NCI-H446 treated with DMSO at 0.1 percent for 48 hours (cell line): ENCODE measurements around the gene HSF4.

Experiments
- DNase-seq: peaks from one replicate; lab custom pipeline; 2025; lab: John Stamatoyannopoulos, UW

HSF4 gene

GRCh38 chr16:67201411-67202345 lies 37.1 kb downstream of the HSF4 start:
- no peak for DNase-seq

DNA sequence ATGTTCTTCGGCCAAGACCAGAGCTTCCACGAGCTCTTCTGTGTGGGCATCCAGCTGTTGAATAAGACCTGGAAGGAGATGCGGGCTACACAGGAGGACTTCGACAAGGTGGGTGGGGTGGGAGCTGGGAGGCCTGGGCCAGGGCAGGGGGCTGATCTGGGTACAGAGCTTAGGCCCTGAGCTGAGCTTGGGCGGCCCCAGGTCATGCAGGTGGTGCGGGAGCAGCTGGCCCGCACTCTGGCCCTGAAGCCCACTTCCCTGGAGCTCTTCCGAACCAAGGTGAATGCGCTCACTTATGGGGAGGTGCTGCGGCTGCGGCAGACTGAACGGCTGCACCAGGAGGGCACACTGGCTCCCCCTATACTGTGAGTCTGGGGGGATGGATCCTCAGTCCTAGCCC lies 37.9 kb downstream of the HSF4 start:
- no peak for DNase-seq

- DNase-seq = no peak
Observed at GRCh38 chr16:67202956-67203493, 38.5 kb downstream of the HSF4 start.

DNA sequence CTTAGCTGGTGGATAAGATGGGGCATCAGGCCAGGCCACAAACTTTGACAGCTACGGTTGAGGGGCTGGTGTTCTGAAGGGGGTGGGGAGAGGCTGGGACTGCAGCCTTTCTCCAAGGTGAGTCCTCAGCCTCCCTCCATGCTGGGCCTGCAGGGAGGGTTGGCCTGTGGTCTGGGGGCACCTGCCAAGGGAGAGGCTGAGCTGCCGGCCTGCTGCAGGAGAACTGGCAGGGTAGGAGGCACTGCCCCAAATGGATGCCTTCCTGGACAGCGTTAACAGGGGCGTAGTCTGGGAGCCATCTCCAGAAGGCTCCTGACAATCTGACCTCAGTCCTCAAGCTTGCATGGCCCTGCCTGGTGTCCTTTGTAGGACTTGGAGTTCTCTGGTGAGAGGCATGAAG lies 39.5 kb downstream of the HSF4 start:
- no peak for DNase-seq

DNA sequence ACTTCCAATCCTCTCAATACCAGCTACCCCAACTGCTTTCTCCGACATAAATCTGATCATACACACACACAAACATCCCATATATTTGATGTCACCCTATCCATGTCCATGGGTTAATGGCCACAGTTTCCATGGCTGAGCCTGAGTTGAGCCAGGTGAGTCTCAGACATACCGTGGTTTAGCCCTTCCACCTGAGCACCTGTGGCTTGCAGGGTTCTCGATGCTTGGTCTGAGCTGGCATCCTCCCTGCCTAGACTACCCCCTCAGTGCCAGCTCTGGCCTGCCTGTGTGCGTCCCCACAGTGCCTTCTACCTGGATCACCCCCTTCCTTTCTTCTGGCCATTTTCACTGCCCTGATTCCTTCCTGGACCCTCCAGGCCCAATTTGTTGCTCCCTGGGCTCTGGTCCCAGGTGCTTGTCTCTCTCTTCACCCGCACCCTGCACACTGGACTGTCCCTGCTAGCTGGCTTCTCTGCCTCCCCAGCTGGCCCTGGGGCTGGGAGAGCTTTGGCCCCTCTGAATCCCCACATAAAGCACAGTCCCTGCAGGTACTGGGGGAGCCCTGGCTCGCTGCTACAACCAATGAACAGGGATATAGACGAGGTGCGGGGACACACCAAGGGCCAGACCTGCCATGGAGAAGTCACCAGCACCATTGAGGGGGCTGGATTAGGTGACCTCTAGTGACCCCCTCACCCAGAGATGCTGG lies 41.7 kb downstream of the HSF4 start:
- no peak for DNase-seq

DNA sequence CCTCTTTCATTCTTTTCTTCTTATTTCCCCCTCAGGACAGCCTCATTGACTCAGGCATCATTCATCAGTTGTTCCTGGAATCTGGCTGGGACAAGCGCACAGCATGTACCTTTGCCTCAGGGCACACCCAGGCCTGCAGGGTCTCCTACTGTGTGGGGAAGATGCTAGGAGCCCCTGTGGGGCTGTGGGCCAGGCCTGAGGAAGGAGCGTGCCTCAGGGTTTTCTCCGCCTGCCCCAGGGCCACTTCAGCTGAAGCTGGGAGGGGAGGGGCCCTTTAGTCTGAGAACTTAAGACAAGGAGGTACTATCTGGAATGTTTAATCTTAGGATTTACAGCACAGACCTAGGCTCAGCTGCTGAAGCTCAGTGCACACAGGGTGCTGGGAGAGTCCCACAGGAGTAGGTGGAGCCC lies 42.3 kb downstream of the HSF4 start:
- no peak for DNase-seq

DNA sequence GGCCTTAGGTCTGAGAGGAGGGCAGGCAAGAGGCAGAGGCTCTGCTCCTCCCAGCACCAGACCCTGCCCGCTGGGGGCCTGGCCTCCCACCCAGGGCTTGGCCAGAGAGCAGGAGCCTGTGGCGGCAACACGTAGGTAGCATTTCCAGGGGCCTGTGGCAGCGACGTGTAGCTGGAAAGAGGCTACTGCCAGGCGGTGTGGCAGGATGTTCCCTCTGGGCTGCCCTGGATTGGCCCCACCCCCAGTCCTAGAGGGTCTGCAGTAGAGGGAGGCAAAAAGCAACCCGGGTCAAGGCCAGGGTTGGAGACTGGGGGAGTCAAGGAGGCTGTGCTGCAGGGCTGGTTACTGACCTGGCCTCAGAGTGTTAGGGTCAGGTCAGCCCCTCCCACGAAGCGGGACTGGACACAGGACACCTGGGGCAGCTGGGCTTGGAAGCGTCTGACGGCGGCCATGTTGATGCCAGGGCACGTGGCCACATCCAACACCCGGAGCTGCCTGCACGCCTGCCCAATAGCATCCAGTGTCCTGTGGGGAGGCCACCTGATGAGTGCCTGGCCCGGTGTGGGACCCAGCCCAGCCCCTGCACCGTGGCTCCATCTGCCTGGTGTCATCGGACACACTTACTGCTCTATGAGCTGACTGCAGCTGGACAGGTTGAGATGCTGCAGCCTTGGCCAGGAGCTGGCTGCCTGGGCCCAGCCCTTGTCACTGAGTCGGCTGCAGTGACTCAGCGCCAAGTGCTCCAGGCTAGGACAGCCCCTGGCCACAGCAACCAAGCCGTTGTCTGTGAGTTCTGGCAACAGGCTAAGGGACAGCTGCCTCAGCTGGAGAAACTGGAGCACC lies 42.9 kb downstream of the HSF4 start:
- no peak for DNase-seq

DNA sequence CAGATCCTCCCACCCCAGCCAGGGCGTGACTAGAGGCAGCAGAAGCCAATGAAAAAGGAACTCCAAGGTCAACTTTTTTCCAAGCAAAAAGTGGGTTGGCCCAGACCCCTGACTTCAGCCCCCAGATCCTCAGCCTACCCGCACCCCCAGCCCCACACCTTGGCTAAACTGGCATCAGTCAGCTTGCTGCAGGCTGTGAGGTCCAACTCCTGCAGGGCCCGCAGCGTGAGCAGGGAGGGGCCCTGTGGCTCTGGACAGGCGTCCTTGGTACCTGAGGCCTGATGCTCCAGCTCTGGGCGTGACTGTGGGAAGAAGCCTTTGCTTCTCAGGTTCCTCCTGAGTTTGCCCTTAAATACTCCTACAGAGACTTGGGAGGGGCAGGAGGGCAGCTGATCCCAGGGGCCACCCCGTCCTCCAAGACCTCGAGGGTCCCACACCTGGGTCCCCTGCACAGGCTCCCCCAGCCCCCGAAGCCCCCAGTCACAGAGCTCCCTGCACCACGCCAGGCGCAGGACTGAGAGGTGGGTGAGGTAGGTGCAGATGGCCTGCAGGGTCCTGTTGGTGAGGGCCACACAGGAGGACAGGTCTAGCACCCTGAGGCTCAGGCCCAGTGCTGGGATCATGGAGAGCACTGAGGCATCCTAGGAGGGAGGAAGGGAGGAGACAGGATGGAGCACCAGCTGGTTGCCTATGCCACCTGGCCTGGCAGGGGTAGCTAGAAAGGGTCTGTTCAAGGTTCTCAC lies 43.8 kb downstream of the HSF4 start:
- no peak for DNase-seq

DNA sequence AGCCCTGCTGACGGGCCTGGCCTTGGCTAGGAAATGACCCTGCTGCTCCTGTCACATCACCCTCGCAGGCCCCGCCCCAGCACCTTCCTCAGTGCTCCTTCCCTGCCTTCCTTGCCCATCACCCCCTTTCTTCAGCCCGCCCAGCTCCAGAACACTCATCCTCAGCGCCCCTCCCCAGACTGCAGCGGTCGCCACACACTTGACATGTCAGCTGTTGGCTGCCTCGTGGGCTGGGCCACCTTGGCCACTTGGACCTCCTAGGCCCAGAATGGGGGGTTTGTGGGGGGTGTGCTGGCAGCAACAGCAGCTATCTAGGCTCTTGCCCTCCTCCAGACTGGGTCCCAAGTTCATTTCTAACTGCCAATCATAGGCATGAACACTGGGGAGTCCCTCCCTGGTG lies 45.0 kb downstream of the HSF4 start:
- DNase-seq = no peak

DNA sequence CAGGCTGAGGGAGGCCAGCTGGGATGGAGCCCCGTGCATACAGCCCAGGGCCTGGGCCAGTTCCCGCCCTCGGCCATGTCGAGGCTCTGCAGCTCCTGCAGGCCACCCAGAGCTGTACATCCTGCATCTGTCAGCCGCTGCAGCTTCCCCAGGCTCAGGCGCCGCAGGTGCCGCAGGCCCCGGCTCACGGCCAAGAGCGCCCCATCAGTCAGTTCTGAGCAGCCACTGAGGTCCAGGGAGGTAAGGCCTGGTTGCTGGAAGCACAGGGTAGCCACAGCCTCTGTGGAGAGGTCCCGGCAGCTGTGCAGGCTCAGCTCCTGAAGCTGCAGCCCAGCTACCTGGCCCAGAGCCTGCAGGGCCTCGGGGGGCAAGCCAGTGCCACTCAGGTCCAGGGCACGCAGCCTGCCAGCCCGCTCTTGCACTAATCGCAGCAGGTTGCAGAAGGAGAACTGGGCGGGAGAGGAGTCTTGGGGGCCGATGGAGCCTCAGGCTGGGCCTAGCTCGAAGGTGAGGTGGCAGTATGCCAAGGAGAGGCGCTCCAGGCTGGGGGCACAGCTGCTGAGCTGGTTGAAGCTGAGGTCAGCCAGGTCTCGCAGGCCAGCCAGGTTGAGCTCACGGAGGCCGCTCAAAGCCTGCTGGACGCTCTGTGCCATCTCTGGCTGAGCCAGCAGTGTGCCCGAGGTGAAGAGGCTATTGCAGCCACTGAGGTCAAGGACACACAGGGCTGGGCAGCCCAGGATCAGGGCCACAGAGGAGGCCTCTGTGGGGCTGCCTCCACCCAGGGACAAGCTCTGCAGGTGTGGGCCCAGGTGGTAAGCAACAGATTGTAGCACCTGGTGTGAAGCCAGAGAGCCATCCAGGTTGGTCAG lies 45.8 kb downstream of the HSF4 start:
- no peak for DNase-seq

GRCh38 chr16:67211674-67212073 lies 47.1 kb downstream of the HSF4 start:
- DNase-seq = no peak

- DNase-seq = no peak
Observed at GRCh38 chr16:67212766-67213165, 48.2 kb downstream of the HSF4 start.

DNA sequence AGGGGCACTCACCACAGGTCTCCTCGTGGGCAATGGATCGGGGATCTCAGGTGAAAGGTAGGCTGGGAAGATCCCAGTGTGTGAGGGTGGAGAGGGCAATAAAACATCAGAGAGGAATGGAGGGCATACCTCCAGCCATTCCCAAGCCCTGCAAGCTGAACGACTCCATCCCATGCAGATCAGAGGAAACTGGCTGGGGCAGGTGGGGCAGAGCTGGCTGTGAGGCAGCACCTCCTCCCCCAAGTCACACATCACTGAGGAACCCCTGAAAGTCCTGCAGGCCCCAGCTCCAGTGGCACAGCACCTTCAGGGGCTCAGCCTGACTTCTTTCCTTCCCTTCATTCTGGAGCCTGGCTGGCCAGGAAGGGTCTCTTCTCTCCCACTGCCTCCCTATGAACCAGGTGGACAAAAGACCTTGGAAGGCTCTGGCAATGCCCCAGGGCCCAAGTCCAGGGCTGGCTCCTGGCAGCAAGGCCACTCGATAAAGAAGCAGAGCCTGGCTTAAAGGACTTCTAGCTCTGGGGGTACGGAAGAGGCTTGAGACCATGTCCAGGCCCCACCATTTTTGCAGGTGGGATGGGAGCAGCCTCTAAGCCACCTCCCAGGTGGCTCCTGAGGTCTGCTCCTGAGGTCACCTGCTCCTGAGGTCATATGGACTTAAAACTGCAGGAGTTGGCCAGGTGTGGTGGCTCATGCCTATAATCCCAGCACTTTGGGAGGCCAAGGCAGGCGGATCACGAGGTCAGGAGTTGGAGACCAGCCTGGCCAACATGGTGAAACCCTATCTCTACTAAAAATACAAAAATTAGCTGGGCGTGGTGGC lies 48.9 kb downstream of the HSF4 start:
- DNase-seq = no peak

- DNase-seq = no peak
Observed at GRCh38 chr16:67215706-67216105, 51.2 kb downstream of the HSF4 start.

- DNase-seq = no peak
Observed at GRCh38 chr16:67216612-67217490, 52.3 kb downstream of the HSF4 start.
